HG03280 (cell line): ENCODE data around the gene CSNK2A2.
A peak's percentile ranks its signal among the peaks of the same experiment; 100 is the strongest.

ENCODE experiments used
- ATAC-seq: cut with Tn5 transposase; IDR thresholded peaks from one replicate; pipeline ENCODE4 v1.9.1; 2021; ENCODE audit warnings: mild to moderate bottlenecking, moderate library complexity; ENCODE audit not compliant: unreplicated experiment

Gene CSNK2A2

DNA sequence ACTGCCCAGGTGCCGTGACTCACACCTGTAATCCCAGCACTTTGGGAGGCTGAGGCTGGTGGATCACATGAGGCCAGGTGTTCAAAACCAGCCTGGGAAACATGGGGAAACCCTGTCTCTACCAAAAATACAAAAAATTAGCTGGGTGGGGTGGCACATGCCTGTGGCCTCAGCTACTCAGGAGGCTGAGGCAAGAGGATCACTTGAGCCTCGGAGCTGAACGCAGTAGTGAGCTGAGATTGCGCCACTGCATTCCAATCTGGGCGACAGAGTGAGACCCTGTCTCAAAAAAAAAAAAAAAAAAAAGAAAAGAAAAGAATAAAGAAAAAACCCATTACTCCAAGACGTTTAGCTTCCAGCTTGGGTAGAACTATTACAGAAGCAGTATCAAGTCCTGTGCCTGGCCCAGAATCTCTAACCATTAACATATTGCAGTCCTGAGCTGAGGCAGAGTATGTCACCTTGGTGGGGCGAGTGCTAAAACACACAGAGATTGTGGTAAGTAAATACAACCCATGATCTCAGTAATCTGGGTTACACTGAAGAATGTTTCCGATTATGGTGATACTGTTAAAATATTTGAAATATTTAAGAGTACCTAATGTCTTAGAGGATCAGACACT is 45.5 kb downstream of the CSNK2A2 start:
- ATAC-seq = no peak

DNA sequence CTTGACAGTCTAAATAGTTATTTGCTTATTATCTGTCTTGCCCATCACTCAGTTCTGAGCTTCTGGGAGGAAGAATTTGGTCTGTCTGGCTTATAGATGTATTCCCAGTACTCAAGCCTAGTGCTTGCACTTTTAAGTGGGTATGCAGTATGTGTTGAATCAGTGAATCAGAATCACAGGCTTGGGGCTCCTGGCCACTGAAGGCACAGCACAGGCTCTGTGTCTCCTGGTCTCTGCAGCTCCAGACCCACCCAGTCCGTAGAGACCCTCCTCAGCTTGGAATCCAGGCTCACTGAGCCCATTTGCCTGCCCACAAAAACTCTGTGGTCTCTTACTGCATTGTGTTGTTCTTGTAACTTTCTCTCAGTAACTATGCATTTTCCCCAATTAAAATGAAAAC is 49.4 kb downstream of the CSNK2A2 start:
- ATAC-seq = no peak

DNA sequence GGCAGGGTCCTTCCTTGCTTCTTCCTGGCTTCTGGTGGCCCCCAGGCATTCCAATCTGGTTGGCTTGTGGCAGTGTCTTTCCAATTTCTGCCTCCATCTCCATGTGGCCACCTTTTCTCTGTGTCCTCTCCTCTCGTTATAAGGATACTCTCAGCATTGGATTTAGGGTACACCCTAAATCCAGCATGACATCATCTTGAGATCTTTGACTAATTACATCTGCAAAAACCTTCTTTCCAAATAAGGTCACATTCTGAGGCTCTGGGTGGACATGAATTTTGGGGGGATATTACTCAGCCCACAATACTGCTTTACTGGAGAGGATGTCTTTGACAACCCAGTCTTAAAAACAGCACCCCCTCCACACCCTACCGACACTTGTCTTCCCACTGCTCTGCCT is 49.8 kb downstream of the CSNK2A2 start:
- ATAC-seq = no peak

GRCh38 chr16:58138852-58139251 is 59.1 kb downstream of the CSNK2A2 start:
- ATAC-seq = no peak

DNA sequence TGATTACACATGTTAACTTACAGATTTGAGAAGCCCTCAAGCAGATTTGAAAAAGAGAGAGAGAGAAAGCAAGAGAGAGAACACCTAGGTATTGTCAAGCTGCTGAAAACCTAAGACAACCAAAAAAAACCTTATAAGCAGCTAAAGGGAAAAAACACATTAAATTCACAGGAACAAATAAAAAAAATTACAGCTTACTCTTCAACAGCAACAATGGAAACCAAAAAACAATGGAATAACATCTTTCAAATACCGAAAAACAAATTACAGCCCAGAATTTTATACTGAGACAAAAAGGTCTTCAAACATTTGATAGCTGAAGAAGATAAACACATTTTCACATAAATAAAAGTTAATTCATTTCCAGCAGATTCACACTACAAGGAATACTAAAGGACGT is 60.3 kb downstream of the CSNK2A2 start:
- ATAC-seq = no peak

GRCh38 chr16:58129097-58129936 is 68.6 kb downstream of the CSNK2A2 start, which contains the start of gene CFAP20:
Gene CFAP20, minus strand, starts transcription at chr16:58129381. Its CDS starts 266 bp downstream, at chr16:58129115.
- peak; percentile 82 for ATAC-seq

DNA sequence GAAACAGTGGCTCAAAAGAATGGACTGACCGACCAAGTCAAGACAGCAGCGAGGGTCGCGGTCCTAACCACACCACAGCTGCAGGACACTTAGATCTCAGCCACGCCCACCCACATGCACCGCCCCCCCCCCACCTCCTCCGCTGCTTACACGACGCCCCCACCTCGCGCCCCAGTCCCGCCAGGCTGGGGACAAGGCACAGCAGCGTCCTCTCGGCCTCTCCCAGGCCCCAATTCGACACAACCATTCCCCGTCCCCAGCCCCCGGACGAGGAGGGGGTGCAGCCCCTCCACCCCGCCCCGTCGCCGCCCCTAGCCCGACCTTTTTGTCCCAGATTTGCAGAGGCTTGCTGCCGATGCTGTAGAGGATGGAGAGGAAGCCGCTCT is 69.2 kb downstream of the CSNK2A2 start:
- ATAC-seq = peak; percentile 5

- no peak for ATAC-seq
Observed at GRCh38 chr16:58128181-58128631, 69.7 kb downstream of the CSNK2A2 start.

DNA sequence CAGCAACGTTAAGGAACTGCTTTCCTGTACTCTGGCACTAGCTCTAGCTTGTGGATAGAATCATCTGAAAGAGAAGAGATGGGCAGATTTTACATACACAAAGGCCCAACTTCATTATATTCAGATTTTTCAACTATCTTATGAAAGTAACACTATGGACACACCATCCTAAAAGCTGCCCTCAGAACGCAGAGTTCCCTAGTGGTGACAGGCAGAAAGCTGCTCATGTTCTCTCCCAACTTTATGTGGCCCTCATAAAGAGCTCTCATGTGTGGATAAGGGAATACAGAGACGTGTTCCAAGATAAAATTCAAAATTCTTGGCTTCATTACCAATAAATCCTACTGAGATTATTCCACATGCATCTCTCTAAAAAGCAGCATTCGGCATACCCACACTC is 70.3 kb downstream of the CSNK2A2 start:
- no peak for ATAC-seq

GRCh38 chr16:58127033-58127556 is 70.8 kb downstream of the CSNK2A2 start:
- ATAC-seq = no peak

DNA sequence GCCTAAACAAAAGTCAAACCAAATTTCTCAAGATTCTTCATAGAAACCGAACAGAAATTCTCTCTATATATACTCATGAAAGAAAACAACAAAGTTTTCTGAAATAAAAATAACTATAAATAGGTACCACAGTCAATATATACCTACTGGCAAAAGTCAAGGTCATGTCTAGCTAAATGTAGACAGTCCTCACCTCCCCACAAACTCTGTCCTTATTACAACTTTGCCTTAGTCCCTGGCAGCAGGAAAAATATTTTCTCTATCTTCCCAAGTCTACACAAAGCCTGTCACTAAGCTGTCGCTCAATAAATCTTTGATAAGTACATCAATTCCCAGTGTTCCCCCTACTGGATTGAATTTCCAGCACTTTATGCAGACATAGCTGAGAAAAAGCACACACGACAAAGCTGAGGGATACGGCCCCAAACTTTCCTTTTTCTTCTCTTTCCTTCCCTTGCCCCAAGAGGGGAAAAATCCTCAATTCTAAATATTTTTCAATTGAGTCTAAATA is 71.4 kb downstream of the CSNK2A2 start:
- ATAC-seq = no peak

GRCh38 chr16:58125781-58126335 is 72.0 kb downstream of the CSNK2A2 start:
- no peak for ATAC-seq

GRCh38 chr16:58125041-58125440 is 72.9 kb downstream of the CSNK2A2 start:
- ATAC-seq = no peak

- no peak for ATAC-seq
Observed at GRCh38 chr16:58124601-58124915, 73.3 kb downstream of the CSNK2A2 start.

GRCh38 chr16:58123896-58124600 is 73.9 kb downstream of the CSNK2A2 start:
- no peak for ATAC-seq

DNA sequence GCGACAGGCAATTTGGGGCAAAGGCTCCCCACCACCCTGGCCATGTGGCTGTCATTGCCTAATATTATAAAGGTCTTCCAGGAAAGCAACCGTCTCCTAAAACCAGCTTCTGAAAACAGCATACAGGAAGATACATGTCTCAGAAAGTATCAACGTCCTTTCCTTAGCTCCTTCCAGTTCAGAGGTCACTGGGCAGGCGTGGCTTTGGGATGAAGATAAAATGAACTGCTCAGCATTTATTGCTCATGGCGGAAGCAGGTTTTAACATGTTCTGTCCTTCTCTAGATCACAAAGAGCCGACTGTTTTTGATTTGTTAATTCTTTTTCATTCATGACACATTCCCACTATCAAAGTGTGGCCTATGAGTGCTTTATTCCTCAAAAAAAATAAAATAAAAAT is 76.8 kb downstream of the CSNK2A2 start:
- ATAC-seq = no peak

- ATAC-seq = no peak
Observed at GRCh38 chr16:58120234-58120633, 77.7 kb downstream of the CSNK2A2 start.

DNA sequence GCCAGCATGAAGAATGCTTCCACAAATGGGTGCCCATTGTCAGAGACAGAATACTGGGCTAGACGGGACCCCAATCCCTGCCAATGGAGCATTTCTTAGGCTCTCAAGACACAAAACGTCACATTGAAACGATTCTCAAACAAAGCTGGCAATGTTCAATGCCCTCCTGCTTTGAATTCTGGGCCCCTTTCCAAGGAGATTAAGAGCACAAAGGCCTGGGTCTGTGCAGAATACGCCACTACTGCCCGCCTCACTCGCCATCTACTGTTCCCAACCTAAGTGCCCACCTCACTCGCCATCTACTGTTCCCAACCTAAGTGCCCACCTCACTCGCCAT is 78.4 kb downstream of the CSNK2A2 start:
- no peak for ATAC-seq

DNA sequence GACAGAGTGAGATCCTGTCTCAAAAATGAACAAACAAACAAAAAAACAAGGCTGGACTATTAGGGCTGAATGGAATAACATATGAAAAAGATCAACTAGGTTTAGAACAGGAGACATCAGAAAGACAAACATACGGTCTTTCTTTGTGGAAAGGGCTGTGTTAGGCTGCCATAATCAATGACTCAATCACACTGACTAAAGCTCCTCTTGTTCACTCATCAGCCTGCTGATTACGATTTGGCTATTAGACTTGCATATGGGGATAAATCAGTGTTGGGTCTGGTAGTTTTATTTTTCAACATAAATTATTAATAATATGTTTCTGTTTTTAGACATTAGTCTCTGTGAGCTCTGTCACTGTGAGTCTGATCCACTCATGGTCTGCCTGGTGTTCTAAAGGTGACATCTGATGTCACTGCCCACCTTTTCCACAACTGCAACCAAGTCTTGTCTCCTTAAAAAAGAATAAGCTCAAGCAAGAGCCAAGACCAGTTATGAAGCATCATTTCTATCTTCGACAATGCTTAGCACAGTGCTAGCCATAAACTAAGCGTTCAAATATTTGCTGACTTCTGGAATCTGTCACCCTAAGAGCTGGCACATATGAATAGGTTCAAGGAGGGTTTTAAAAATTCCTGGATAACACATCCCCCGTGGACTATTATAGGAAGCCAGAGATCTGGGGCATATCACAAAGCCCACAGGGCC is 79.0 kb downstream of the CSNK2A2 start:
- no peak for ATAC-seq

DNA sequence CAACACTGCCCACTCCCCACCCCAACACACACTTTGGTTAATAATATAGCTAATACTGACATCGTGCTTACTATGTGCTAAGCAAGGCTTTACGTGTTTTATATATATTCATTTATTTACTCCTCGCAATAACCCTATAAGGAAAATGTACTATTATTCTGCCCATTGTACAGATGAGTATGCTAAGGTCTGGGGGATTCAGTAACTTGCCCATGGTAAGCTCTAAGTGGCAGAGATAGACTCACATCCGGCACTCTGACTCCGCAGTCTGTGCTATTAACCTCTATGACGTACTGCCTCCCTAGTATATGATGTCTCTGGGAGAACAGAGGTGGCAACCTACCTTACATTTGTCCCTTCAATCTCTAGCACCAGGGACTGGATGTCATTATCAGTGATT is 81.4 kb downstream of the CSNK2A2 start:
- ATAC-seq = no peak

DNA sequence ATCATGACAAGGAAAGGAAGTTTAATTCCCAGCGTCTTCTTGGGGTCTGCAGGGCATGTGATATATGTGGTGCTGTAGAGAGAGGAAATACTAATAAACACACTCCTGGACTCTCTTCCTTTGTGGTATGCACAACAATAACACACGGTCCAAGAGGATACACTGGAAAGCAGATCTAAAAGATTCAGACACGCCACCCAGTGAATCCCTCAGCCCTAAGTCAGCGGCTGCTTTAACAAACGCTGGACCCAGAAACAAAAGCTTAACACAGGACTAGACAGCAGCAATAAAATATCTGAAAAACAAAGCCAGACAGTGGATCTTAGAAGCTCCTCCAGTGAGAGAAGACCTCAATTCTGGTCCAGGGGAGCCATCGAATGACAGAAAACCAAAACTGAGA is 81.8 kb downstream of the CSNK2A2 start:
- ATAC-seq = no peak
